Kasumi-1 (cell line): ENCODE data around the gene ALCAM.
"Not testable (repeated sequence)": the region's sequence is repeated elsewhere in the genome, so short reads cannot be mapped to it uniquely, and the experiment has no call there.

Experiments
- DNase-seq, 2 experiments: peaks; one replicate each; lab custom pipeline; 2025; lab: John Stamatoyannopoulos, UW

Gene ALCAM

GRCh38 chr3:105594219-105594618 is 227.5 kb downstream of the ALCAM start:
- DNase-seq, result no peak

- DNase-seq, result no peak
Measured at GRCh38 chr3:105598042-105598796, 231.5 kb downstream of the ALCAM start.

- no peak for DNase-seq
Measured at GRCh38 chr3:105599350-105599749, 232.6 kb downstream of the ALCAM start.

- DNase-seq, result not testable (repeated sequence)
Measured at GRCh38 chr3:105601756-105602155, 235.0 kb downstream of the ALCAM start.

- not testable (repeated sequence) for DNase-seq
Measured at GRCh38 chr3:105602286-105602685, 235.6 kb downstream of the ALCAM start.

- DNase-seq, result not testable (repeated sequence)
Measured at GRCh38 chr3:105603516-105603915, 236.8 kb downstream of the ALCAM start.

- DNase-seq, result no peak
Measured at GRCh38 chr3:105606016-105606415, 239.3 kb downstream of the ALCAM start.

- DNase-seq, result no peak
Measured at GRCh38 chr3:105608623-105609022, 241.9 kb downstream of the ALCAM start.

GRCh38 chr3:105610473-105610872 is 243.8 kb downstream of the ALCAM start:
- no peak for DNase-seq

- no peak for DNase-seq
Measured at GRCh38 chr3:105611304-105612192, 244.8 kb downstream of the ALCAM start.

GRCh38 chr3:105613120-105613519 is 246.4 kb downstream of the ALCAM start:
- no peak for DNase-seq

- no peak for DNase-seq
Measured at GRCh38 chr3:105614288-105615030, 247.8 kb downstream of the ALCAM start.

GRCh38 chr3:105615814-105616213 is 249.1 kb downstream of the ALCAM start:
- no peak for DNase-seq

GRCh38 chr3:105616374-105617121 is 249.8 kb downstream of the ALCAM start:
- DNase-seq, result no peak

GRCh38 chr3:105618556-105618955 is 251.8 kb downstream of the ALCAM start:
- DNase-seq, result no peak

GRCh38 chr3:105619651-105620050 is 252.9 kb downstream of the ALCAM start:
- no peak for DNase-seq

- DNase-seq, result no peak
Measured at GRCh38 chr3:105620236-105620635, 253.5 kb downstream of the ALCAM start.

GRCh38 chr3:105622169-105622568 is 255.5 kb downstream of the ALCAM start:
- DNase-seq, result no peak
